Posterior vena cava (tissue), 2 donors: Measurements from ENCODE around the gene FCN1. TPM values are rescaled to one million over a fixed set of nuclear protein-coding genes. Genes with fewer than 3 reads are reported as not detected.

ENCODE experiments used
- DNase-seq: peaks from one replicate; pipeline ENCODE4 v3.0.0-alpha.2; 2020; ENCODE audit warnings: low spot score
- intact Hi-C, 2 donors: fragments of 100-400 bp; cut with DNase I; formaldehyde crosslinking; loops; one replicate each; pipeline versions ENCODE4 v1.14.1 to v1.14.2; 2022 to 2023
- total RNA-seq, 2 donors: library from RNA; stranded (reverse); fragmentation: NEBNext Ultra II Directional; extraction: Animal tissue kit (Norgen Biotek cat#: 25700); gene quantifications; one replicate each; pipeline ENCODE4 v1.2.1, GENCODE V29; 2021
- donor health status: DM: yes; HTN: yes; CAD: no.
- donor health status: DM: yes; HTN: yes; CAD: no.

Gene FCN1
- total RNA-seq, 2 donors from 2014 or later, result 7.1 to 16.5 TPM

GRCh38 chr9:134940236-134941208 lies 22.8 kb upstream of the FCN1 start:
- peak; percentile 66 for DNase-seq
- intact Hi-C loops, result no loop called here

GRCh38 chr9:134939836-134940235 lies 22.1 kb upstream of the FCN1 start:
- DNase-seq, result peak; percentile 53
- intact Hi-C loops, result no loop called here

- intact Hi-C loops, result no loop called here
- DNase-seq, result peak; percentile 68
These were observed 21.5 kb upstream of the FCN1 start for GRCh38 chr9:134939080-134939733.

- intact Hi-C loops, result no loop called here
- peak; percentile 75 for DNase-seq
These were observed 20.8 kb upstream of the FCN1 start for GRCh38 chr9:134938346-134939079.

GRCh38 chr9:134937566-134938345 lies 20.0 kb upstream of the FCN1 start:
- no peak for DNase-seq
- intact Hi-C loops, result no loop called here

- intact Hi-C loops, result no loop called here
- peak; percentile 62 for DNase-seq
These were observed 19.4 kb upstream of the FCN1 start for GRCh38 chr9:134937164-134937555.

GRCh38 chr9:134936346-134937163 lies 18.8 kb upstream of the FCN1 start:
- intact Hi-C loops, result no loop called here
- DNase-seq, result peak; percentile 28

GRCh38 chr9:134935701-134936345 lies 18.1 kb upstream of the FCN1 start:
- intact Hi-C loops, result no loop called here

GRCh38 chr9:134935056-134935640 lies 17.4 kb upstream of the FCN1 start:
- DNase-seq, result peak; percentile 58
- intact Hi-C loops, result no loop called here

More at GRCh38 chr9:134935701-134936345, 18.1 kb upstream of the FCN1 start:
- peak; percentile 75 for DNase-seq

- peak; percentile 53 for DNase-seq
- intact Hi-C loops, result loop anchor here in 1 of 2 donors (5.0 kb wide), 1 partner anchor 1114 kb away; no protein-coding TSS in a partner anchor
These were observed 15.5 kb upstream of the FCN1 start for GRCh38 chr9:134933076-134933659.

GRCh38 chr9:134932606-134933005 lies 14.9 kb upstream of the FCN1 start:
- intact Hi-C loops, result loop anchor here in 1 of 2 donors (5.0 kb wide), 1 partner anchor 1115 kb away; no protein-coding TSS in a partner anchor
- DNase-seq, result no peak

GRCh38 chr9:134932171-134932570 lies 14.5 kb upstream of the FCN1 start:
- DNase-seq, result peak; percentile 11
- intact Hi-C loops, result loop anchor here in 1 of 2 donors (5.0 kb wide), 1 partner anchor 1115 kb away; no protein-coding TSS in a partner anchor

- intact Hi-C loops, result loop anchor here in 1 of 2 donors (5.0 kb wide), 1 partner anchor 1117 kb away; no protein-coding TSS in a partner anchor
- DNase-seq, result peak; percentile 62
These were observed 12.7 kb upstream of the FCN1 start for GRCh38 chr9:134930398-134930797.

GRCh38 chr9:134929193-134930158 lies 11.8 kb upstream of the FCN1 start:
- DNase-seq, result peak; percentile 86
- intact Hi-C loops, result loop anchor here in 1 of 2 donors (5.0 kb wide), 1 partner anchor 1118 kb away; no protein-coding TSS in a partner anchor

- intact Hi-C loops, result no loop called here
- DNase-seq, result peak; percentile 47
These were observed 10.9 kb upstream of the FCN1 start for GRCh38 chr9:134928436-134929192.
